Measurements from ENCODE around the gene RGS2.

- TF ChIP-seq CTCF (IDR thresholded peaks at IDR 0.05; ENCODE audit: insufficient read depth, low read length, poor library complexity, severe bottlenecking) (no peak), EZH2phosphoT487 (conservative IDR thresholded peaks at IDR 0.05; ENCODE audit: low read length) (no peak)
Measured at GRCh38 chr1:192792628-192793027, 16.2 kb upstream of the RGS2 start.
